Left renal pelvis (tissue), 4 donors: ENCODE results near the gene TSHZ3. TPM values are rescaled to one million over a fixed set of nuclear protein-coding genes. Genes with fewer than 3 reads are reported as not detected.

Source experiments
- DNase-seq, 4 donors: peaks; one replicate each; pipeline ENCODE4 v3.0.0-alpha.2; 2013; ENCODE audit warnings: low read depth in 4 of 4, low spot score in 3 of 4
- polyA plus RNA-seq, 4 donors: library from polyadenylated mRNA; unstranded; fragments of 120-200 nt; gene quantifications; one replicate each; pipeline ENCODE4 v1.2.1, GENCODE V29; 2013; ENCODE audit not compliant: insufficient read length in 4 of 4

Gene TSHZ3
- polyA plus RNA-seq, 4 donors: 11.9 to 16.9 (median 12.7) TPM

GRCh38 chr19:31268751-31269383, 80.4 kb downstream of the TSHZ3 start:
- DNase-seq: no peak

GRCh38 chr19:31266731-31267130, 82.5 kb downstream of the TSHZ3 start:
- DNase-seq: no peak

DNA sequence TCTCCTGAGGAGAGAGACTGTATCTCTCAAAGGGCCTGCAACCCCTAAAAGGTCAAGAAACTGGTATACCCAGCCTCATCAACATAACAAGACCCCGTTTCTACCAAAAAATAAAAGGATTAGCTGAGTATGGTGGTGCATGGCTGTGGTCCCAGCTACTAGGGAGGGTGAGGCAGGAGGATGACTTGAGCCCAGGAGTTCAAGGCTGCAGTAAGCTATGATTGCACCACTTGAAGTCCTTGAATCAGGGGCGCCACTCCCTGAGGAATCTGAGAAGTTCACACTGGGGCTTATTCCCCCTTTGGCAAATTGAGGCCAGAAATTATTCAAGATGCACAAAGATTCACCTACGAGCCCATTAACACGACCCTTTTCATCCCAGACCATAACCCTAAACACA, 83.0 kb downstream of the TSHZ3 start:
- no peak for DNase-seq

DNA sequence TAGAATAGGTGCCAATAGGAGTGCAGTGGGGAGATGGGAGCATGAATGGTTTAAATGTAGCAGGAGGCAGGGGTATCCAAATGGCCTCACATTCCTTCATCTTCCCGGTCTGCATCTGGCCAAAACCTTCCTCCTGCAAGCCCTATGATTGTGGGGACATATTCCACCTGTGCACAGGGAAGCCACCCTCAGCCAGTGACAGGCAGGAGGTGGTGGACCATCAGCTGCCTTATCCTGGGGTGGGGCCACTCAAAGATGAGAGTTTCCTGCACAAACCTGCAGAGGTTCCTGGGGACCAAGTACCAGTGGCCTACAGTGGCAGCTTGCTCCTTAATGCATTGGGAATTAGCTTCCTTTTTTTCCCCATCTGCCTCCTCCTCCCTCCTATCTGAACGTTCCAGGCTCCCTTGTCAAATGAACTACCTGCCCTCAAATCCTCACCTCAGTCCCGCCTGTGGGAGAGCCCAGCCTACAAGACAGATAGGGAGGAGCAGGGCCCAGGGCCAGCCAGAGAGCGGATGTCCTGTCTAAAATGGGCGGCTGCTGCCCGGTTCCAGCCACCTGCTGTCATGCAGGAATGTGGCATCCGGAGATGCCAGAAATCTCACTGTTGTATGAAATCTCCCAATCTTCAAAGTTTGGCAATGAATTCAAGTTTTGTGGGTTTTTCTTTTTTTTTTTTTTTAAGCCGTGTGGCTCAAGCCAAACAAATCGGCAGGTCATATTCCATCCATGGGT, 85.0 kb downstream of the TSHZ3 start:
- DNase-seq: no peak

DNA sequence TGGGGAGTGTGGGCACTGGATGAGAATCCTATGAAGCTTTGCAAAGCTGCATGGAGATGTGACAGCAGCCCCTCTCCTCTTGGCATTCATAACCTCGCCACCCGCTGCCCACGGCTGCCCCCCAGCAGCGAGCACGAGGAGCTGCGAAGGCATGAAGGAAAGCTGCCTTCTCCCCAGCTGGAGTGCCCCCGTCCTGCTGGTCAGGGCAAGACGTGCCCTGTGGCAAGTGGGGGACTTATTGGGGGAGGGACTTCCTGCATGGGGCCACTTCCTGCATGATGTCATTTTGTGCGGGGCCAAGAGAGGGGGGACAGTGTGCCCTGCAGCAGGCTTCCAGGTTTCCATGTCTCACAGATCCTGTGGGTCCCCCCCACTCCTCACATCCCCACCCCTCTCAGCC, 85.9 kb downstream of the TSHZ3 start:
- DNase-seq: no peak

- DNase-seq: no peak
These were observed 86.5 kb downstream of the TSHZ3 start for GRCh38 chr19:31262725-31263191.

DNA sequence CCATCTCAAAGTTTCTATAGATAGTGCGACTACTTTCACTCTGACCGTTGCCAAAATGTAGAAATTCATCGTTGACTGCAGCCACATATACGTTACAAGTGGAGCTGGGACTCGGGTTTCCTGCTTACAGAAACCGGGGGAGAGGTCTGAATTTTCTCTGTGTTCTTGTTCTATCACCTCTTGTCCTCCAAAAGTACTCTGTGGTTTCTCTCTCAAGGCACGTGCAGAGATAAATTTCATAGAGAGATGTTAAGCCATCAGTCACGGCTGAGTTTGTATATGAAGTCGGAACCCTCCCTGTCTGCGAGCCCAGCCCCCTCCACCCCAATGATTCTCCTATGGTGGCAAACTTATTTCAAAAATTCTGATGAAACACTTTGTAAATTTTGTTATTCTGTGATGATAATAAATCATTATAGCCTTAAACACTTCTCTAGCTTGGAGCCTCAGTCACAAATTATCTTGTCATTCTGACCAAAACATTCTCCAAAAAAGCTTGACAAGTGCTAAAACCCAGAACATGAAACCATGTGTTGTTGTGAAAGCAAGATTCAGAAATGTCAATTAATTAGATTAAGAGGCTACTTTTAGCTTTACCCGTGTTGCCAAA, 87.5 kb downstream of the TSHZ3 start:
- DNase-seq: no peak

- no peak for DNase-seq
These were observed 88.1 kb downstream of the TSHZ3 start for GRCh38 chr19:31261019-31261602.

- DNase-seq: no peak
These were observed 88.9 kb downstream of the TSHZ3 start for GRCh38 chr19:31260171-31260933.

DNA sequence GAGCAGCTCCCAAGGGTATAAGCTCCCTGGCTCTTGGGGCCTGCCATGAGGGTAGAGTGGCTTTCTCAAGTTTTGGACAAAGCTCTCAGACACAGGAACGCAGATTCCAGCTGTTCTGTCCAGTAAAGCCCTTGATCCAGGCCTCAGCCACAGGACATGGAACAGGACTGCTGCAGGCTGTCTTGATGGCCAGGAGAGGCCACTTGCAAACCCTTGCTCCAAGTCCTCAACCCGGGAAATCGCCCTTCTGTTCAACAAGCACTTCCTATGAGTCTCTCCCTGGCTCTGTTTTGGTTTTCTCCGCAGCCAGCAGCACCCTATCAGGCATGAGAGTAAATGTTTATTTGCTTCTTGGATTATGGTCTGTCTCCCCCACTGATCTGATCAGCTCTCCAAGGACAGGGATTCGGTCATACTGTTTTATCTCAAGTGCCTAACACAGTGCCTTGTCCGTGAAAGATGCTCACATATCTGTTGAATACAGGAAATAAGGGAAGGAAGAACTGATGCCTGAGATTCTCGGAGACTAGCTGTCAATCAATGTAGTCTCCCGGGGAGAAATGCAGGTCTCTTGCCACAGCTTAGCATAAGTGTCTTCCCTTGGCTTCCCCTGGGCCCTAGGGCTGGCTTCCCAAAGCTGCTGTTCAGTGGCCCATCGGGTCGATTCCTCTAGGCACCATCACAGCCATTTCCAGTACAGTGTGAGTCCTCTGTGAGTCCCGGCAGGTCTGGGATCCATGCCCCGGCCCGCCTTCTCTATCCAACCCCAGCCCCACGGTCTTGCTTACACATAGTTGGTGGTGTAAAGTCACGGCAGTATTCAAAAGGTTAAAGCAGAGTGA, 90.8 kb downstream of the TSHZ3 start:
- DNase-seq: no peak

- no peak for DNase-seq
These were observed 91.7 kb downstream of the TSHZ3 start for GRCh38 chr19:31257426-31258130.

- no peak for DNase-seq
These were observed 92.2 kb downstream of the TSHZ3 start for GRCh38 chr19:31257025-31257424.

DNA sequence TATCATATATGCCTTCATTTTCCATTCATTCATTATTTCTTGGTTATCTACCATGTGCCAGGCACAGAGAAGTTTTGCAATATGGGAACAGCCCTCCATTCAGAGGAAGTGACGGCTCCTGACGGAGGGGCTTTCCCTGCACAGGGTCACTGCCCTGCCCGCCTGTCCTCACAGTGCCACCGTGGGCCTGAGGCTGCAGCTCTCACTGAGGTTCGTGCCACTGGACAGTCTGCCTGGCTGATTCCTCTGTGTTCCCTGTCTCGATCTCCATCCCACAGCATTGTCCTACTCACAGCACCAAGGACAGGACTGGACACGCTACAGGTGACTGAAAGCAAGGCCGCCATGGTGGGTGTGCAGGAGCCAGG, 92.7 kb downstream of the TSHZ3 start:
- DNase-seq: no peak

GRCh38 chr19:31255831-31256592, 93.2 kb downstream of the TSHZ3 start:
- DNase-seq: no peak

- DNase-seq: no peak
These were observed 93.9 kb downstream of the TSHZ3 start for GRCh38 chr19:31255174-31255799.

GRCh38 chr19:31254611-31255010, 94.6 kb downstream of the TSHZ3 start:
- no peak for DNase-seq

DNA sequence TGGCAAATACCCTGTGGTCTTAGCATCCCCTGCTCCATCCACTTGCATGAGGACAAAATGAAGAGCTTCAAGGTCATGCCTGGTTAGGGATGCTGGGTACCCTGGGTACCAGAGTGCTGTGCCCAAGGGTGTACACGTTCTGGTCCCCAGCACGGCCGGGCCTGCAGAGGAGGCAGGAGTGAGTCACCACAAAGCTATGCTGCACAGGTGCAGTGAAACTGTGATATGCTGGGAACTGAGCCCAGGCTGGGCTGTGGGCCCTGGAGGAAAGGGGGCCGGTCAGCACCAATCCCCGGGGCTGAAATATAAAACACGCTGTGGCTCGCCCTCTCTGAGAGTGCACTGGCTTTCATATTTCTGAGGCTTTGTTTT, 95.1 kb downstream of the TSHZ3 start:
- DNase-seq: no peak

DNA sequence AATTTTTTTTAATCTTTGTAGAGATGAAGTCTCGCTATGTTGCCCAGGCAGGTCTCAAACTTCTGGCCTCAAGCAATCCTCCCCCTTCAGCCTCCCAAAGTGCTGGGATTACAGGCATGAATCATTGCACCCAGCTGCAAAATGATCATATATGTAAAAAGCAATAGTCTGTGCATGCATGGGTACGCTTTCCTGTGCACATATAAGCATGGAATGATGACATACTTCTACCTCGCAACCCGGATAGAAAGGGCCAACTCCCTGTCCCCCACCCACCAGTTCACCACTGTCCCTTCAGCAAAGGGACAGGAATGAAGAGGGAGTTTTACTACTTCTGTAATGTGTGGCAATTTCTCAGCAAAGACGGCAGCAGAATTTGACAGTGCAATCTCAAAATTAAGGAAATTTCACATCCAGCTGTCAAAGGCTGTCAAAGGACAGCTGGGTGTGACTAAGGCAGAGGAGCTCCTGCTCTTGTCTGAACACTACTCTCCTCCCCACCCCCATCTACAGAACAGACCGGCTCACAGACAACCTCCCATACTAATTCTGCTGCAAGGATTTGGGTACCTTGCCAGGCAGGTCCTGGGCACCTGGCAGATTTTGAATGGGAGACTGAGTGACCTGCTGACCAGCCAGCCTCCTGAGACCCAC, 95.6 kb downstream of the TSHZ3 start:
- no peak for DNase-seq
